Endothelial cell of umbilical vein (primary cell): ENCODE results near the gene NSD1. TPM values are rescaled to one million over a fixed set of nuclear protein-coding genes. Genes with fewer than 3 reads are reported as not detected.

Experiments
- BruUV-seq: library from RNA; stranded (reverse); fragments of 400-500 nt; replicated peaks from 2 replicates; lab custom pipeline; 2021; lab: Mats Ljungman, UMichigan
- CTCF ChIA-PET: fragments of 300-600, 350-600 bp; sonication (Branson Sonifier 250); formaldehyde crosslinking; loops from one replicate; lab custom pipeline; 2021; ENCODE audit warnings: antibody characterized with exemption, inconsistent platforms; lab: Charles Lee
- POLR2A ChIA-PET: fragments of 300-600, 350-600 bp; sonication (Branson Sonifier 250); formaldehyde crosslinking; loops from one replicate; lab custom pipeline; 2021; ENCODE audit warnings: antibody characterized with exemption, inconsistent platforms; lab: Charles Lee
- DNase-seq: peaks from one replicate; pipeline ENCODE4 v3.0.0-alpha.2; 2011; ENCODE audit warnings: low read depth, low spot score
- FAIRE-seq: peaks from 2 replicates; lab custom pipeline; 2011; peaks lifted over from hg19 to GRCh38; lab: Jason Lieb, UNC
- H2AFZ ChIP-seq: 2 replicates; pipeline ENCODE4 v1.6.0; 2012; ENCODE audit warnings: low read depth, low read length, control low read depth, inconsistent platforms
- H3K27ac ChIP-seq: 2 replicates; pipeline ENCODE4 v1.5.1; 2011; ENCODE audit warnings: low read depth, mild to moderate bottlenecking, control low read depth, low read length, moderate library complexity; ENCODE audit not compliant: insufficient read depth
- H3K27me3 ChIP-seq, 2 experiments: 2 replicates each; pipeline versions ENCODE4 v1.6.0 to v1.6.1; 2011; ENCODE audit warnings: low read length in 2 of 2, mixed read lengths in 1 of 2; ENCODE audit not compliant: control insufficient read depth in 2 of 2, insufficient read depth in 2 of 2
- H3K36me3 ChIP-seq, 2 experiments: 2 replicates in 1 of 2; 3 replicates in 1 of 2; pipeline ENCODE4 v1.5.1; 2011; ENCODE audit warnings: low read length in 2 of 2, mild to moderate bottlenecking in 1 of 2, moderate library complexity in 1 of 2; ENCODE audit not compliant: control insufficient read depth in 2 of 2, insufficient read depth in 2 of 2; ENCODE audit errors: extremely low read depth in 1 of 2
- H3K4me1 ChIP-seq: 3 replicates; pipeline ENCODE4 v1.5.1; 2011; ENCODE audit warnings: mild to moderate bottlenecking, low read length; ENCODE audit not compliant: control insufficient read depth, insufficient read depth; ENCODE audit errors: extremely low read depth
- H3K4me2 ChIP-seq: 2 replicates; pipeline ENCODE4 v1.6.1; 2011; ENCODE audit warnings: low read length, control low read depth, mixed read lengths; ENCODE audit not compliant: insufficient read depth
- H3K4me3 ChIP-seq, 3 experiments: fragments of 200-600 bp in 1 of 3; sonication (generic), shearing (Covaris generic) in 1 of 3; replicated peaks in 1 of 3; 2 replicates each; pipeline ENCODE4 v1.5.1; 2011 to 2016; ENCODE audit warnings: control low read depth in 3 of 3, low read length in 3 of 3, mild to moderate bottlenecking in 2 of 3, inconsistent platforms in 1 of 3, low read depth in 1 of 3, moderate library complexity in 1 of 3; ENCODE audit not compliant: insufficient read depth in 1 of 3
- H3K79me2 ChIP-seq: 2 replicates; pipeline ENCODE4 v1.6.0; 2012; ENCODE audit warnings: low read length, inconsistent platforms; ENCODE audit not compliant: control insufficient read depth, insufficient read depth
- H3K9ac ChIP-seq: replicated peaks from 2 replicates; pipeline ENCODE3; 2011; ENCODE audit warnings: low read length, control low read depth; ENCODE audit not compliant: insufficient read depth; ENCODE audit errors: extremely low read depth
- H3K9me1 ChIP-seq: replicated peaks from 3 replicates; pipeline ENCODE4 v1.6.0; 2011; ENCODE audit warnings: mild to moderate bottlenecking, low read length; ENCODE audit not compliant: control insufficient read depth, insufficient read depth; ENCODE audit errors: extremely low read depth
- H3K9me3 ChIP-seq: replicated peaks from 2 replicates; pipeline ENCODE4 v1.5.1; 2012; ENCODE audit warnings: low read length, inconsistent platforms; ENCODE audit not compliant: control insufficient read depth, insufficient read depth
- H4K20me1 ChIP-seq: replicated peaks from 2 replicates; pipeline ENCODE3; 2011; ENCODE audit warnings: mild to moderate bottlenecking, low read length; ENCODE audit not compliant: control insufficient read depth, insufficient read depth; ENCODE audit errors: extremely low read depth
- CTCF ChIP-seq, 2 donors: IDR thresholded peaks; 1 replicate in 1 of 2; 2 replicates in 1 of 2; pipeline ENCODE4 v1.5.1; 2011; ENCODE audit warnings: low read length in 2 of 2, mild to moderate bottlenecking in 2 of 2, moderate library complexity in 2 of 2, control low read depth in 1 of 2, inconsistent platforms in 1 of 2, low read depth in 1 of 2; ENCODE audit not compliant: insufficient read depth in 1 of 2; ENCODE audit errors: extremely low read depth in 1 of 2
- EZH2 ChIP-seq: IDR thresholded peaks from 2 replicates; pipeline ENCODE4 v1.6.1; 2012; ENCODE audit warnings: borderline replicate concordance, low read depth, mild to moderate bottlenecking, moderate library complexity, low read length, inconsistent platforms; ENCODE audit not compliant: severe bottlenecking
- FOS ChIP-seq: IDR thresholded peaks from 2 replicates; pipeline ENCODE4 v1.6.1; 2011; ENCODE audit warnings: mild to moderate bottlenecking, low read length, moderate library complexity, borderline replicate concordance; ENCODE audit not compliant: insufficient read depth
- GATA2 ChIP-seq: IDR thresholded peaks from 2 replicates; pipeline ENCODE4 v1.7.0; 2011; ENCODE audit warnings: low read depth, mild to moderate bottlenecking, moderate library complexity, mixed read lengths, low read length; ENCODE audit not compliant: insufficient read length, insufficient read depth
- JUN ChIP-seq: IDR thresholded peaks from 2 replicates; pipeline ENCODE4 v1.6.1; 2011; ENCODE audit warnings: borderline replicate concordance, low read depth; ENCODE audit not compliant: insufficient read length, insufficient read depth
- MAX ChIP-seq: IDR thresholded peaks from 2 replicates; pipeline ENCODE4 v1.6.1; 2011; ENCODE audit not compliant: insufficient read depth, insufficient read length
- MYC ChIP-seq: IDR thresholded peaks from one replicate; pipeline ENCODE4 v1.6.1; 2011; ENCODE audit warnings: mild to moderate bottlenecking, low read depth, low read length
- POLR2A ChIP-seq: IDR thresholded peaks from 2 replicates; pipeline ENCODE4 v1.6.1; 2012; ENCODE audit warnings: low read depth, mild to moderate bottlenecking, control low read depth, low read length
- POLR2AphosphoS5 ChIP-seq: IDR thresholded peaks from 2 replicates; pipeline ENCODE4 v1.6.1; 2012; ENCODE audit warnings: low read depth, mild to moderate bottlenecking, control low read depth, low read length, moderate library complexity; ENCODE audit not compliant: insufficient read depth
- dilution Hi-C: fragments of 300-500 bp; cut with MboI; formaldehyde crosslinking; loops from one replicate; pipeline ENCODE4 v1.15.0; 2019; ENCODE audit warnings: low sequenced_read_pairs; ENCODE audit not compliant: extremely low pct_ligation_motif_present
- intact Hi-C: fragments of 100-400 bp; cut with micrococcal nuclease; formaldehyde crosslinking; loops from one replicate; pipeline ENCODE4 v1.10.0; 2022
- polyA plus RNA-seq, 4 experiments: library from polyadenylated mRNA; depleted of rRNA in 3 of 4; stranded (reverse) in 3 of 4; unstranded in 1 of 4; fragments of >200 nt; gene quantifications; 2 replicates each; pipeline versions ENCODE4 v1.2.1 to v1.2.3, GENCODE V29; 2011 to 2012; ENCODE audit warnings: missing spikeins in 1 of 4
- total RNA-seq: library from RNA; stranded (reverse); gene quantifications from 2 replicates; pipeline ENCODE4 v1.2.3, GENCODE V29; 2021

Gene NSD1
- total and polyA plus RNA-seq, 2 donors (not counting 3 experiments of a cell fraction or from before 2014, with no cell fraction given) = 14.4 to 90.4 TPM

GRCh38 chr5:177232358-177232757, 98.8 kb downstream of the NSD1 start:
- H3K9me1 ChIP-seq = no peaks in the 10 kb centered on the region
- no peaks in the 10 kb centered on the region for H3K27me3 ChIP-seq
- H3K9ac ChIP-seq = no peak overlapping the region
- H4K20me1 ChIP-seq = peaks cover 3% of the 10 kb centered on the region
- DNase-seq (no peak), FAIRE-seq (no peak)
- peaks cover 2 to 3% of the 10 kb centered on the region in 2 experiments for H3K36me3 ChIP-seq
- no peak overlapping the region for H2AFZ ChIP-seq
- H3K4me2 ChIP-seq = no peak overlapping the region
- TF ChIP-seq FOS = no peak
- no peak for TF ChIP-seq GATA2
- no peak for TF ChIP-seq CTCF (IDR thresholded peaks at IDR 0.05; ENCODE audit: extremely low read depth in 1 of 2, insufficient read depth in 1 of 2, low read depth in 1 of 2, low read length in 2 of 2)
- no peak for TF ChIP-seq MYC
- no peak for TF ChIP-seq JUN
- no peak for TF ChIP-seq EZH2
- no peak for TF ChIP-seq POLR2A
- TF ChIP-seq POLR2AphosphoS5 = no peak
- TF ChIP-seq MAX = no peak
- POLR2A ChIA-PET = no interaction called here
- H3K9me3 ChIP-seq = no peaks in the 10 kb centered on the region
- BruUV-seq = no TSS peak
- CTCF ChIA-PET = interaction anchor here (1.3 kb wide), 1 partner anchor 21 kb away, joined by 3 read pairs; no protein-coding TSS in a partner anchor
- H3K79me2 ChIP-seq = peaks cover 41% of the 10 kb centered on the region
- H3K4me3 ChIP-seq = no peak overlapping the region
- no peak overlapping the region for H3K27ac ChIP-seq
- intact Hi-C loops (no loop called here), dilution Hi-C loops (no loop called here)
- H3K4me1 ChIP-seq = no peaks in the 10 kb centered on the region
